GM19395 (cell line): Measurements from ENCODE around the gene SMOC1.

Source experiments
- ATAC-seq: cut with Tn5 transposase; IDR thresholded peaks from one replicate; pipeline ENCODE4 v1.9.1; 2021; ENCODE audit warnings: mild to moderate bottlenecking, moderate library complexity; ENCODE audit not compliant: unreplicated experiment

The SMOC1 gene

GRCh38 chr14:69861025-69861569, 18.1 kb upstream of the SMOC1 start:
- ATAC-seq = no peak

- ATAC-seq = no peak
These were observed 16.1 kb upstream of the SMOC1 start for GRCh38 chr14:69863083-69863482.

- no peak for ATAC-seq
These were observed 13.4 kb upstream of the SMOC1 start for GRCh38 chr14:69865701-69866365.

GRCh38 chr14:69868363-69868963, 10.8 kb upstream of the SMOC1 start:
- no peak for ATAC-seq

GRCh38 chr14:69870613-69871012, 8.6 kb upstream of the SMOC1 start:
- ATAC-seq = no peak

GRCh38 chr14:69873877-69874780, 5.1 kb upstream of the SMOC1 start:
- no peak for ATAC-seq

- no peak for ATAC-seq
These were observed 2.9 kb upstream of the SMOC1 start for GRCh38 chr14:69876221-69876847.

GRCh38 chr14:69876848-69877306, 2.3 kb upstream of the SMOC1 start:
- ATAC-seq = no peak

- ATAC-seq = no peak
These were observed 1.7 kb upstream of the SMOC1 start for GRCh38 chr14:69877492-69877891.

GRCh38 chr14:69878251-69878650, 965 bp upstream of the SMOC1 start:
- no peak for ATAC-seq

- no peak for ATAC-seq
These were observed 850 bp downstream of the SMOC1 start for GRCh38 chr14:69880044-69880487.

GRCh38 chr14:69880893-69881292, 1.7 kb downstream of the SMOC1 start:
- no peak for ATAC-seq

- ATAC-seq = no peak
These were observed 3.1 kb downstream of the SMOC1 start for GRCh38 chr14:69882116-69882864.

GRCh38 chr14:69882915-69883314, 3.7 kb downstream of the SMOC1 start:
- no peak for ATAC-seq

GRCh38 chr14:69886453-69887242, 7.4 kb downstream of the SMOC1 start:
- ATAC-seq = no peak

- ATAC-seq = no peak
These were observed 8.8 kb downstream of the SMOC1 start for GRCh38 chr14:69887740-69888657.

- ATAC-seq = no peak
These were observed 12.2 kb downstream of the SMOC1 start for GRCh38 chr14:69891422-69891821.

GRCh38 chr14:69895109-69895508, 15.9 kb downstream of the SMOC1 start:
- no peak for ATAC-seq
